NCI-H1930 (cell line): Measurements from ENCODE around the gene OCRL.

Experiments used
- DNase-seq, 2 experiments: peaks; one replicate each; lab custom pipeline; 2025; lab: John Stamatoyannopoulos, UW

The OCRL gene

DNA sequence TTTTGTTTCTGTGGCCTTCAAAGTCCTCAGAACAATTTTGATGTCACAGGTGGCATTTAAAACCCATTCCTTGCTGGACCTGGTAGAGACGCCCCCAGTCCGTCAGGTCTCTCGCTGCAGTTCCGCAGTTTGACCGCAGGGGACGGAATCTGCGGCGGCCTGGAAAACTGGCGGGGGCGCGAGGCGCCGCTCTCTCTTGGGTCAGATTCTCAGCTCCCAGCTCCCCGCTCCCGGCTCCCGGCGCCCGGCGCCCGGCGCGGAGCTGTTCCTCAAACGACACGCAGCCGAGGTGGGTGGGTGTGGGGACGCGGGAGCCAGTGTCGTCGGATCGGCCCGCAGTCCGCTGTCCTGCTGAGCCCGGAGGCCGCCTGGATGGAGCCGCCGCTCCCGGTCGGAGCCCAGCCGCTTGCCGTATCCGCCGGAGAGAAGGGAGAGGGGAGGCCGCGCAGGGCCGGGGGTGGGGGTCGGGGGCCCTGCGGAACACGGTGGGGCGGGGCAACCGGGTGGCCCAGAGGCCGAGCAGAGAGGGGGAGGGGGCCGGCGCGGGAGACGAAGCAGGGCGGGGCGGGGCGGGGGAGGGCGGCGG, at the start of gene OCRL:
OCRL (plus strand) TSS at position 192 of the 586 bp plus-strand sequence; CDS start at position 373, 181 bp downstream.
- DNase-seq = peak; percentile 24 to 65

DNA sequence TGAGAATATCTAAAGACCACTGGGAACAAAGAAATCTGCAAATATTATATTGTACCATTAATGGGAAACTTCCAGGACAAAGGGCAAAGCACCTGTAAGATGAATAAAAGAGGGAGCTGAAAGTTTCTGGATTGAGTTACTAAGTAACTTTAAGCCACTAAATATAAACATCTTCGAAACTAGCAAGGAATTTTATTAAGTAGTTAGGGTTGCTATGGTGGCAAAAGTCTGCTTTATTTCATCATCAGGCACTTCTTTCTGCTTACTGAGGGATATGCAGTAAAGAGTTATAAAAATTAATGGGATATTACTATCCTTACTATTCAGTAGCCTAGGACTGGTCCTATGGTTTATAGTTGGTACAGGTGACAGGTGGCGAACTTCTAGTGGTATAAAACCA, 49.7 kb upstream of the OCRL start:
- no peak for DNase-seq

- no peak for DNase-seq
Observed at GRCh38 chrX:129493643-129494042, 46.4 kb upstream of the OCRL start.

- no peak for DNase-seq
Observed at GRCh38 chrX:129494887-129495286, 45.2 kb upstream of the OCRL start.

- no peak for DNase-seq
Observed at GRCh38 chrX:129495900-129496299, 44.2 kb upstream of the OCRL start.

DNA sequence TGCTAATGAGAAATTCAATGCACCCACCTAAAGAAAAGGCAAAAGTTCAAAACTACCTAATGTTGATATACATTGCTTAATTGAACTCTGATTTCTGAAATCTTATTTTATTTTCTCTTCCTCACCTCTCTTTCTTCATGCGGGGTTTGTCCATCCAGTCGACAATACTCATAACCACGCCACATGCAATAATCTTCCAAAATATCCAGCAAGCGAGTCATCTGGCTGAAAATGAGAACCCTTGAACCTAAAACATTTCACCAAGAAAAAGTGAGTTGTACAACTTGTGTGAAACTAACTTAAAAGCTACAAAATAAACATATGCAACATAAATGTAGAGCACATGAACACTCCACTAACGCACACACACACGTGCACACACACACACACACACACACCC, 43.4 kb upstream of the OCRL start:
- DNase-seq = no peak

DNA sequence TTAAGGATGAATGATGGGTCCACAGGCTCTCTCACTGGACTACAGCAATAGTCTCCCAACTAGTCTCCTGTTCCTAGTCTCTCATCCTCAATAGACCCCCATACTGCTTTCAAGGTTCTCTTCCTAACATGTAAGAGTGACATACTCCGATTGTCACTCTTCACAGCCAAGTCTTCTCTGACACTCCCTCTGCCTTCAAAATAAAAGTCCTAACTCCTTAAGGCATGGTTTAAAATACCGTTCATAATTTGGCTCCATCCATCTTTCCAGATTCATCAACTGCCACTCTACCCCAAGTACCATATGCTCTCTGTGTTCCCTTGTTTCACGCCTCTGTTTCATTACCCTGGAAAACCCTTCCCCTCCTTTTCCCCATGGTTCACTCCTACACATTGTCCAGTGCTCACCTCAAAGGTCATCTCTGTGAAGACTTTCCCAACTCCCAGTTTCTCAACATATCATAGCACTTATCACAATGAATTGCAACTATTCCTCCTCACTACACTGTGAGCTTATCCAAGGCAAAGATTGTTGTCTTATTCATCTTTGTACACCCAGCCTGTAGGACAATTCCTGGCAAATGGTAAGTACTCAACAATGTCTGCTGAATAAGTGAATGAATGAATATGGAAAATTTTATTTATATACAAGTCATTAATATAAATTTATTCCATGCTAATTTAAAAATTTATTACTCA, 42.8 kb upstream of the OCRL start:
- DNase-seq = no peak

DNA sequence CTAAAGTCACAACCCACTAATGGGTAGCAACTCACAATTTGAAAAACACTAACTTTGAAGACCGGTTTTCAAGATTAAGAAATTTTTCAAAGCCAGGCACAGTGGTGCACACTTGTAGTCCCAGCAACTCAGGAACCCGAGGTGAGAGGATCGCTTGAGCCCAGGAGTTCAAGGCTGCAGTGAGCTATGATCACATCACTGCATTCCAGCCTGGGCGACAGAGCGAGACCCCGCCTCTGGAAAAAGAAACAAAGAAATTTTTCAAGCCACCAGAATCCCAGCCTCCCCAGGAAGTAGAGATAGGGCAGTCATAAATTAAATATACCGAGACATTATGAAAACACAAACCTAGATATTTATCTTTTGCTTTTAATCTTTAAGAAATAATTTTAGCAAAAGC, 29.7 kb upstream of the OCRL start:
- no peak for DNase-seq

DNA sequence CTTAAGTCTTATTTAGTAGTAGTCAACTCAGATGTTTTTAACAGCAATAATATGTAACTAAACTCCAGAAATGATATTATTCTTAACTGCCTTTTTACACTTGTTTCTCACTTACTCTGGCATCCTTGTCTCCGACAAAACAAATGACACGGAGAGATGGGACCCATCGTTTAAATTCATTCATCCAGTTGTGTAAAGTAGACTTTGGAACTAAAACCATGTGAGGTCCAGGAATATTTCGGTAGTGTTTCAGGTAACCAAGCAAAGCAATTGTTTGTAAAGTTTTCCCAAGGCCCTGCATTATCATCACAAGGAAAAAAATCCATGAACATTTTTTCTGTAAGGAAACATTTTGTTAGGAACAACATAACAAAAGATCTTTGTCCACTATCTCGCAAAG, 28.4 kb upstream of the OCRL start:
- no peak for DNase-seq

GRCh38 chrX:129512409-129512808, 27.6 kb upstream of the OCRL start:
- DNase-seq = no peak

DNA sequence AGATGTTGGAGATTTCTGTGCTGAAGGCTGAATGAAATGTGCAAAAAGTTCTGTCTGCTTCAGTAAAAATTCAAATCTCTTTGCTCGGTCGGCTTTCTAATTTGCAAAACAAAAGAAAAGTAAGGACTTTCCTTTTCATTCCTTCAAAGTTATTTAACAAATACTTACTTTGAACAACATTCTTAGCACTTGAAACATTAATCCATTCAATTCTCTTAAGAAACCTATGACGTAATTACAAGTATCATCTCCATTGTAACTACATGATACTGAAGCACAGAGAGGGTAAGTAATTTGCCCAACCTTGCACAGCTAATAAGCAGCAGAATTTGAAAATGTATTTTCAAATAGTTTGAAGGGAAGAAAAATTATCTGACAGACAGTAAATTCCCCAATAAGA, 23.7 kb upstream of the OCRL start:
- no peak for DNase-seq

DNA sequence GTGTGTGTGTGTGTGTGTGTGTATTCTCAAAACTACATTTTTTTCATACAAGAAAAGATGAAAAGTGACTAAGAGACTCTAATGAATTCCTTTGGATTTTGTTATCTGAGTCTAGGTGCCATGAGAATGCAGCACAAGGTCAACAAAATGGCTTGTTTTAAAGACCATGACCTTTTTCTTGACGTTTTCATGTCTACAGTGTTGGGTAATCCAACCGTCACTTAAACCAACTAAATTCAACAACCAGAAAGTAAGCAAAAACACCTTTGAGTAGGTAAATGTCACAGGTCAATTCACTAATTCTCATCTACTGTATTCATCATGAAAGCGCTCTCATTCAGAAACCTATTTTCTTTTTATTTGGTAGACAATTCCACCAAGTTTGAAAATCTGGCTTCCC, 19.9 kb upstream of the OCRL start:
- no peak for DNase-seq

- DNase-seq = peak; percentile 12 to 27
Observed at GRCh38 chrX:129522184-129523078, 17.6 kb upstream of the OCRL start.

- DNase-seq = peak; percentile 34 to 37
Observed at GRCh38 chrX:129523079-129523911, 16.8 kb upstream of the OCRL start, which contains the start of gene SMARCA1. Gene SMARCA1 (minus strand): TSS chrX:129523490. CDS start chrX:129523370, 120 bp downstream.

- no peak for DNase-seq
Observed at GRCh38 chrX:129524250-129524850, 15.7 kb upstream of the OCRL start.

DNA sequence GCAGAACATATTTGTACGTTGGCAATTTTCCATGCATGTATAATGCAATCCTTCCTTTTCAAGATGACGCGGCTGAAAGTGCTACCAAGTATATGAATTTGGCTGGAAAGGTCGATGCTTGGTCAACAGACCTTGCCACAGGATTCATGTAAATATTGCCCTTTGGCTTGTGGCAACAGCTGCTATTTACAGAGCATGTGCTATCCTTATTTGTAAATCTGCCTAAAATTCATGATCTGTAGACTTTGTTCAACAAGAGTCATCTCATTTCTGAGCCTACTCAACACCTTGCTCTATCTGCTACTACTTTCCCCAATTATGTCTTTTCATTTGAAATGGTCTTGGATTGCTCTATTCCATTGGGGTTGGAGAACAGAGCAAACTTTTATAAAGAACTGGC, 14.9 kb upstream of the OCRL start:
- no peak for DNase-seq

- no peak for DNase-seq
Observed at GRCh38 chrX:129525896-129526295, 14.2 kb upstream of the OCRL start.

- DNase-seq = no peak
Observed at GRCh38 chrX:129529685-129530281, 10.3 kb upstream of the OCRL start.

DNA sequence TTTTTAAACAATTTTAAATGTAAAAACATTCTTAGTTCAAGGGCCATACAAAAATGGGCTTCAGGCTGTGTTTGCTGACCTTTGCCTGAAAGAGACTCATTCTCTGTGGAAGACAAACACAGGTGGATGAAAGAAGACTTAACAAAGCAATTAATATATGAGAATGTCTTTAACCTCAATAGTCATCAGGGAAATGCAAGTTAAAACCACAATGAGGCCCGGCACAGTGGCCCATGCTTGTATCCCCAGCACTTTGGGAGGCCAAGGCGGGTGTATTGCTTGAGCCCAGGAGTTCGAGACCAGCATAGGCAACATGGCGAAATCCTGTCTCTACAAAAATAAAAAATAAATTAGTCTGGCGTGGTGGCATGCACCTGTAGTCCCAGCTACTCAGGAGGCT, 9.6 kb upstream of the OCRL start:
- DNase-seq = no peak

DNA sequence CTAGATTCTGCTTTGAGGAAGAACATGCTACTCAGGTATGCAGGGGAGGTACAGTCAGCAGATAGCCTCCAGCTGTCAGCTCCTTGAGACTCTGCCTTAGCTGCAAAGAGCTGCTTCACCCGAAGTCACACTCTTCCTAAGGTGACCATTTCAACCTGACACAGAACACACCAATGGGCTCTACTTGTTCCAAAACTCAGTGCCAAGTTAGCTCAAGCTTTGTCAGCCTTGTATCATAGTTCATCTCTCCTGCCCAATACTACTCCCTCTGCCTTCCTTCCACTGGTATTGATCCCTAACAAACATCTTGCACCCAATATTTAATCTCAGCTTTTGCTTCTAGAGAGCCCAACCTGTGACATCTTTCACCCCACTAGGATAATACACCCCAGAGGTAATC, 8.9 kb upstream of the OCRL start:
- no peak for DNase-seq
